ENCODE measurements around the gene PPTC7. TPM values are rescaled to one million over a fixed set of nuclear protein-coding genes. Genes with fewer than 3 reads are reported as not detected.

The PPTC7 gene
- total and polyA plus RNA-seq, 2 of the 4 experiments (the other 2 are of a cell fraction) = 4.1 to 6.8 TPM

DNA sequence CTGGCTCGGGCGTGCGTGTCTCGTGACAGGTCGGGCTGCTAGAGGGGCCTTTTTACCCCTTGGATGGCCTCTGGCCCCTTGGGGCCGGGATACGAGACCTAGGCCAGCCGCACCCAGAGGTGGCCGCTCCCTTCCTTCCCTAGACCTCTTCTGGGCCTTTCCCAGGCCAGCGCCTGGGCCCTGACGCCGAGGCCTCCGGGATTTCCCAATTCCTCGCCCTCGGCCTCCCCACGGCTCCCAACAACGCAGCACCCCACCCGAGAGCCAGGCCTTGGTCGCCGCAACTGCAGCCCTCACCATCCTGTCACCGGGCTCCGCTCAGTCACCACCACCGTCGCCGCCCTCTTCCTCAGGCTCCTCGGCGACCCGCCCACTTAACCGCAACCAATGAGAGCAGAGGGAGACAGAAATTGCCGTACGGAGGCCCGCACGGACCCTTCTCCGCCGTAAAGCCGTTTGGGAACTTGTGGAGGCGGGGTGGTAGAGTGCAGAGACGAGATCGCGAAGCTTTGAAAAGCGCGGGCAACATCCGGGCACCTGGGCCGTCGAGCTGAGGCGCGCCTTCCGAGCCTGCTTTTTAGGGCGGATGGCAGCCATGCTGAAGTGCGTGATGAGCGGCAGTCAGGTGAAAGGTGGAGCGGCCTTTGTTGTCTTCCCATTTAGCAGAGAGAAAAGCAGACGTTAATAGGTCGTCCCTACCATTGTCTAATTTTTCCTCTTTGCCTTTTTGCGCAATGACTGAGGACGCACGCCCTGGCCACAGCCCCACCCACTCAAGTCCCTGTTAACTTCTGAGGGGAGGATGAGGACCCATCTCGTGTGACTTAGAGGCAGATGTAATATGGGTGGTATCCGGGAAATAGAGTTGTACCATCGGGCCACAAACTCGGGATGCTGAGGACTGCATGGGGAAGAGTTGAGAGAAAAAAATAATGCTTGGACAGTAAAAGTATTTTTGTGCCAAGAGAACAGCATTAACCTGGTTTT, 81.1 kb downstream of the PPTC7 start, which contains the start of the genes RAD9B and VPS29 (continued):
- TF ChIP-seq, protein P1, sequence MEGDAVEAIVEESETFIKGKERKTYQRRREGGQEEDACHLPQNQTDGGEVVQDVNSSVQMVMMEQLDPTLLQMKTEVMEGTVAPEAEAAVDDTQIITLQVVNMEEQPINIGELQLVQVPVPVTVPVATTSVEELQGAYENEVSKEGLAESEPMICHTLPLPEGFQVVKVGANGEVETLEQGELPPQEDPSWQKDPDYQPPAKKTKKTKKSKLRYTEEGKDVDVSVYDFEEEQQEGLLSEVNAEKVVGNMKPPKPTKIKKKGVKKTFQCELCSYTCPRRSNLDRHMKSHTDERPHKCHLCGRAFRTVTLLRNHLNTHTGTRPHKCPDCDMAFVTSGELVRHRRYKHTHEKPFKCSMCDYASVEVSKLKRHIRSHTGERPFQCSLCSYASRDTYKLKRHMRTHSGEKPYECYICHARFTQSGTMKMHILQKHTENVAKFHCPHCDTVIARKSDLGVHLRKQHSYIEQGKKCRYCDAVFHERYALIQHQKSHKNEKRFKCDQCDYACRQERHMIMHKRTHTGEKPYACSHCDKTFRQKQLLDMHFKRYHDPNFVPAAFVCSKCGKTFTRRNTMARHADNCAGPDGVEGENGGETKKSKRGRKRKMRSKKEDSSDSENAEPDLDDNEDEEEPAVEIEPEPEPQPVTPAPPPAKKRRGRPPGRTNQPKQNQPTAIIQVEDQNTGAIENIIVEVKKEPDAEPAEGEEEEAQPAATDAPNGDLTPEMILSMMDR (conservative IDR thresholded peaks at IDR 0.05; ENCODE audit: low read depth, low read length) = no peak
- no peak for TF ChIP-seq RCOR1 (IDR thresholded peaks at IDR 0.05; ENCODE audit: insufficient replicate concordance, low read length)
- peak; percentile 20; the same call in 1 of the 2 replicates for TF ChIP-seq BHLHE40 (IDR thresholded peaks at IDR 0.05; ENCODE audit: low read depth, low read length)
